ENCODE measurements around the gene CRADD.

Gene CRADD

DNA sequence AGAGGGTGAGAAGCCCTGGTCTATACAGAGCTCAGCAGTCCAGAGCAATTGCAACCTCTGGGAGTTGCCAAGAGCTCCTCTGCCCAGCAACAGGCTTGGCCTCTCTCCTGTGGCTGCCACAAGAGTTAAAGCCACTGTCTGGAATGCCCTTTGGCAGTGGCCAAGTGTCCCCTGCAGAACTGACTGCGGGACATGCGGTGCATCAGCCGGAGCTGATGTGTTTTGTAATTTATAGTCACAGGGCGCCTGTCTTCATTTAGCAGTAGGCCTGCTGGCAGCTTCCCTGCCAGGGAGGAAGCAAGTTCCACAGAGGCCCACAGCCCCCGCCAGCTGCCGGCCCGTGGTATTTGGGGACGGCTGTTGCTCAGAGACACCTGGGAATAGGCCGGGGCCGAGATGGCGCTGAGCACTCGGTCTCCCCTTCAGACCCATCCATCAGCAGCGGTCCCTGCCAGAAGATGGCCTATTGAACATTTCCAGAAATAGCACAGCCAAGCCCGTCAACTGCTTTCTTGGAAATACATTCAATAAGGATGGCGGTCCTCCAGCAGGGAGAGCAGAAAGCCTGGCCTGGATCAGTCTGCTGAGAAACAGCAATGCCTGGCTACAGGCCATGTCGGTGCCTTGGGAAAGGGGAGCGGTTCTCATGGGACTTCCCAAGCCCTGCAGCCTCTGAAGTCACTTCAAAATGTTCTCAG lies 217.4 kb downstream of the CRADD start:
- DNase-seq (ENCODE audit: low read depth in 2 of 3, low spot score in 2 of 3) = no peak

DNA sequence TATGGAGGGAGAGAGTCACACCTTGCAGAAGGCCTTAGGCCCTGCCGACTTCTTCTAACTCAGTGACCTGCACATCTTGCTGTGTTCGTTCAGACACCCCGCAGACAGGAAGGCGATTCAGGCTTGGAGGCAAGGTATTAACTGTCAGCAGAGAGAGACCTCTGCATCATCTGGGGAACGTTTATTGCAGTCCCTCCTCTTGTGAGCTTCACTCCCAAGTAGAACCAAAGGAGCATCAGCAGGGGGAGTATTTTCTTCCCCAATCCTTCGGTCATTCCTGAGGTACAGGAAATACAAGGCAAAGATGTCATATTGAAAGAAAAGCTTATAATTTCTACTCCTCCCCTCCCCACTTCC lies 217.9 kb downstream of the CRADD start:
- DNase-seq (ENCODE audit: low read depth in 2 of 3, low spot score in 2 of 3) = no peak

DNA sequence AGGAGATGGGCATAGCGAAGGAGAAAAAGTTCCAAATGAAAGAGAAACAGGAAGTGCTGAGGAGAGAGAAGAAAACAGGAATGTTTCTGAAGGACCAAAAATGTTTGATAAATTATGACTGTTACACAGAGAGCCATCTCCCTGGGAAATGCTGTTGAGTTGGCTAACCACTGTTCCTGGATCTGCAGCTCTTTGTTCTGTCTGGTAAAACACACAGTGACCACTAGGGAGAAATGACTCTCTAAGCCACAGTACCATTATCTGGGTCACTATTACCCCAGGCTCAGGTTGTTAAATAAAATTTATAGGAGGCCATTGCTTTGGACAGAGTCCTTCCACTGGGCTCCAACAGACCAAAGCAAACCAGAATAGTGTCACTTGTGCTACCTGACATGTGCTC lies 219.3 kb downstream of the CRADD start:
- DNase-seq (ENCODE audit: low read depth in 2 of 3, low spot score in 2 of 3) = no peak

DNA sequence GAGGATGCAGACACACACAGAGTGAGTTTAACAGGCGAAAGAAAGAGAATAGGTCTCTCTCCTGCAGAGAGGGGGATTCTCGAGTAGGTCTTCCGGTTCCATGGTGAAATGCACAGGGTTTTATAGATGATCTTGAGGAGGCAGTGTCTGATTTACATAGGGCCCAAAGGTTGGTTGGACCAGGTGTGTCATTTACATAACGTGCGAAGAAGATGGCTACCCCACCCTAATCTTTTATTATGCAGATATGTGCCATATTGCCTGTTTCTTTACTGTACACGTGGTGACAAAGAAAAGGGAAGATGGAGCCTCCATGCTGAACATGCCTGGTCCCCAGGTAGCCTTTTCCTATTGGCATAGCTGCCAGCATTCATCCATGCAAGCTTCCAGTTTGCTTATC lies 219.8 kb downstream of the CRADD start:
- DNase-seq (ENCODE audit: low read depth in 2 of 3, low spot score in 2 of 3) = no peak

DNA sequence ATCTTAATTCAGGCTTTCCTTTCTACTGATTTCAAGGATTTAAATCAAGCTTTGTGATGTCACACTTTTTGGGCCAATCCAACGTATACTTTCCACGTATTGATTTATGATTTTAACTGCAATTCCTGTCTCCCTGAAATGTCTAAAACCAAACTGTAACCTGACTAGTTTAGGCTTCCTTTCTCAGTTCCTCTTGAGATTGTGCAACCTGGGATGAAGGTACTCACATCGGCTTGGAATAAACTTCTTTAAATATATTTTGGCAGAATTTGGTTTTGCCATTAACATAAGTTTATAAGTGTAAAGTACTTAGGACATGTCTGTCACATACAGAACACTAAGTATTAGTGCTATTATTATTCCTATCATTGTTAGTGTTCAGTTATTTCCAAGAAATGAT lies 224.6 kb downstream of the CRADD start:
- no peak for DNase-seq (ENCODE audit: low read depth in 2 of 3, low spot score in 2 of 3)

DNA sequence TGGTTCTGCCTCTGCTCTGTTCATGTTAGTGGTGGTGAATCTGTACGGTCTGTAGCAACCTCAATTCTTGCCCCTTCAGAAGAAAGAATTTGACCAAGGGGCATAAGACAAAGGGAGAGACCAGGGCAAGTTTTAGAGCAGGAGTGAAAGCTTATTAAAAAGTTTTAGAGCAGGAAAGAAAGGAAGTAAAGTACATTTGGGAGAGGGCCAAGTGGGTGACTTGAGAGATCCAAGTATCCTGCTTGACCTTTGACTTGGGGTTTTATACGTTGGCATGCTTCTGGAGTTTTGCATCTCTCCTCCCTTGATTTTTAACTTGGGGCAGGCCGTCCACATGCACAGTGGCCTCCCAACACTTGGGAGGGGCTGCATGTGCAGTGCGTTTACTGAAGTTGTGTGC lies 225.0 kb downstream of the CRADD start:
- DNase-seq (ENCODE audit: low read depth in 2 of 3, low spot score in 2 of 3) = no peak

DNA sequence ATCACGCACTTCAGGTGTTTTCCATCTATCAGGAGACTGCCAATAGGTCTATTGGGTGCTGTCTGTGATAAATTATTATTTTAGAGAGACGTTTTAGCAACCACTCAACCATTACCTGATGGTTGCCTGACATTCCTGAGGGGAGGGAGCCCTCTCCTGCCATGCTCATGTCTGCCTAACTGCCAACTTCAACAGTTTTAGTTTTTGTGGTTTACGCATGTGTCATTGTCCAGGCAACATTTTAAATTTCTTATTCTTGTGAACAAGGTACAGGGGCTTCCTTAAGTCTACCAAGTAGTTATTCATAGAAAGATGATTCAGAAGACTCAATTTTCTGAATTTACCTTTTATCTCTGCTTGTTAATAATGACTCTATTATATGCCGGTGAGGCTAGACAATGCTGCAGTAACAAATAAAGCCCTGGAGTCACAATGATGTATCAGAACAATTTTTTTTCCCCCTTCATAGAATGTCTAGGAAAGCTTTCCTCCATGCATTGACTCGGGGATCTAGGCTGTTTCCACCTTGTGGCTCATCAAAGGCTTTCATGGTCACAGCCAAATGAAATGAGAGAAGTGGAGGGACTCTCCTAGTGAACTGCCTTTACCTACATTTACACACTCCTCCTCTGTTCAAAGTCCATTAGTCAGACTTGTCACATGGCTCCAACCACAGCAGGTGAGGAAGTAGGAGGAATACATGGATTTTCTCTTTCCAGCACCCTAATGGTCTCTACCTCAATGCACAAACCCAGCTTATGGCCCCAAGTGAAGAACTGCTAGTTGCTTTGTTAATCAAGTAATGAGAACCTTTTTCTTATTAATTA lies 225.8 kb downstream of the CRADD start:
- DNase-seq (ENCODE audit: low read depth in 2 of 3, low spot score in 2 of 3) = no peak

DNA sequence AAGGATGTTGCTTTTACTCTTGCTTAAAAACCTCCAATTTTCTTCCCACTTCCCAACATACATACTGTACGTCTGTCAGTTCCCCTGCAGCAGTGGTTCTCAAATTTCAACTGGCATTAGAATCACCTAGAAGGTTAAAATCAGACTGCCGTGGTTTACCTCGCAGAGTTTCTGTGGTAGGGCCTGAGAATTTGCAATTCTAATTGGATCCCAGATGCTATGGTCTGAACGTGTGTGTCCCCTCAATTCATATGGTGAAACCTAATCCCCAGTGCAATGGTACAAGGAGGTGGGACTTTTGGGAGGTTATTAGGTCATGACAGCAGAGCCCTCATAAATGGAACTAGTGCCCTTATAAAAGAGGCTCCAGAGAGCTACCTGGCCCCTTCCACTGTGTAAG lies 226.9 kb downstream of the CRADD start:
- no peak for DNase-seq (ENCODE audit: low read depth in 2 of 3, low spot score in 2 of 3)

DNA sequence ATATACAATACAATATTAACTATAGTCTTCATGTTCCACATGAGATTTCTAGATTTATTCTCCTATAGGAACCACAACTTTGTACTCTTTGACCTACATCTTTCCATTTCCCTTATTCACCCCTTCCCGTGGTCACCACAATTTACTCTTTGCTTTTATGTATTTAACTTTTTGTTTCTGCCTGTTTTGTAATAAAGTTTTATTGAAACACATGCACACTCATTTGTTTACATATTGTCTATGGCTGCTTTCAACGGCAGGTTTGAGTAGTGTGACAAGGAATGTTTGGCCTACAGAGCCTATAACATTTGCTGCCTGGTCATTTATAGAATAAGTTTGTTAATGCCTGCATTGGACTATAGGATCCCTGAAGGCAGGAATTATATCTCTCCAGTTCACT lies 231.1 kb downstream of the CRADD start:
- DNase-seq (ENCODE audit: low read depth in 2 of 3, low spot score in 2 of 3) = no peak

DNA sequence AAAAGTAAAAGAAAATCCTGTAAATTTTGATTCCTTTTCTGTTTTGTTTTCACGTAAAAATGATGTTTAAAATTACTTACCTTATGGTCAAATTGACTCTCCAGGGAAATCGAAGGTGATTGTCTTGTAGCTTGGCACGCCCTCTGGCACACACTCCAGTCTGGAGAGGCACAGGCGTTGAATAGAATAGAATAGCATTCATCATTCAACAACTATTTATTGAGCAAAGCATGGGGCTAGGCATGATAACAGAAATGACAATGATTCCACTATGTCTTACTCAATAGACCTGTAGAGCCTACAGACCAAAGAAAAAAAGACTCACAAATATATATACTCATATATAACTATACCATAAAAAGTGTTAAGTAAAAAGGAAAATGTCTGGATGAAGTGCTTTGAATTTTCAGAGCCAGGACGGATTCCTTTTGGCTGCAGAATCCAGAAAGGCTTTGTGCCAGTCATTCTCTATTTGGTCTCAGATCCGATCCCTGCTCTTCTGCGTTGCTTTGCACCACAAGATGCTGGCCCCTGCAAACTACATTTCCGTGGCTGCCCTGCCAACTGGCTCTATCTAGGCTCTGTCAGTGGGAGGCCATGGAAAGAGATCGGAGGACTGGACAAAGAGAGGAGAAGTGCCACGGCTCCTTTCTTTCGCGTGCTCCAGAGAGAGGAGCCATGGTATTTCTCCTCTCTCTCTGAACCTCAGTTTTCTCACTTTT lies 231.8 kb downstream of the CRADD start:
- no peak for DNase-seq (ENCODE audit: low read depth in 2 of 3, low spot score in 2 of 3)

DNA sequence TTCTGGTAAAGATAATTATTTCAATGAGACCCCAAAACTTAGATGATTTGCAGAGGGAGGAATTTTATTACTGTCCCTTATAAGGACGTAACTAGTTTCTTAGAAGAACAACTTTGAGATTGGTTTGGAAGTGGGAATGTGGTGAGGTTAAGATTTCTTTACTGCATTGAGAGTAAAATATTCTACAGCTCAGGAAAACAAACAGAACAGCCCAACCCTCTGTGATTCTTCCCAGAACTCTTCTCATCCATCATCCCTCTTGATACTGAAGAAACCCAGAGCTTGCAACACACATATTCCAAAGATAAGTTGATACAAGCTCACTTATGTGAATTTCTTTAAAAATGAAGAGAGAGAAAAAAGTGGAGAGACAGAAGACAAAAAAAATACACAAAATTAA lies 234.2 kb downstream of the CRADD start:
- DNase-seq (ENCODE audit: low read depth in 2 of 3, low spot score in 2 of 3) = no peak

DNA sequence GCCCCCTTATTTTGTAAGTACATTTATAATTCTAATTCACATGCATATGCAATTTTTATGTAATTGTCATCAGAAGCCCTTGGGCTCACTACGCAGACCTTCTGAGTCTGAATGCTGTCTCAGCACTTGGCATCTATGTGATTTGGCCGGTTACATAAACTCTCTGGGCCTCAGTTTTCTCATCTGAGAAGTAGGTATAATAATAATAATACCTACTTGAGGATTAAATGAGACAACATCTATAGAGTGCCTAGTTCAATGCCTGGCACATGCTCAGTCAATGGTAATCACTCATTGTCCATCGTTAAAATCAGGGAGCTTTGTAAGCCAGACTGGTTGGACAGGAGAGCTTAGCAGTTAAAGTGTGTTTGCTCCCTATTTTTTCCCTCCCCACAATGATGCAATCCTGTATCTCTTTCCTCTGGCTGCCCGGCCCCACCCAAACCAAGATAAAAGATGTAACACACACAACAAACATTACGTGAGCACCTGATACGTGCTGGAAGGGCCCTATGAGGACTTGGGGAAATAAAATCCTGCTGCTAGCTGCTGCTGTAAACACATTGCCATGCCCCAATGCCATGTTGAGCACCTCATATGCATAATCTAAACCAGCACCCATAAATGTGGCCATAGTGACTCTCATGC lies 235.0 kb downstream of the CRADD start:
- no peak for DNase-seq (ENCODE audit: low read depth in 2 of 3, low spot score in 2 of 3)

DNA sequence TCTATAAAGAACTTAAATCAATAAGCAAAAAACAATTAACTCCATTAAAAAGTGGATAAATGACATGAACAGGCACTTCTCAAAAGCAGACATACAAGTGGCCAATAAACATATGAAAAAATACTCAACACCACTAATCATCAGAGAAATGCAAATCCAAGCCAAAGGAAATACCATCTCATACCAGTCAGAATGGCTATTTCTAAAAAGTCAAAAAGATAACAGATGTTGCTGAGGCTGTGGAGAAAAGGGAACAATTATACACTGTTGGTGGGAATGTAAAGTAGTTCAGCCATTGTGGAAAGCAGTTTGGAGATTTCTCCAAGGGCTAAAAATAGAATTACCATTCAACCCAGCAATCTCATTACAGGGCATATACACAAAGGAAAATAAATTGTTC lies 236.7 kb downstream of the CRADD start:
- no peak for DNase-seq (ENCODE audit: low read depth in 2 of 3, low spot score in 2 of 3)

DNA sequence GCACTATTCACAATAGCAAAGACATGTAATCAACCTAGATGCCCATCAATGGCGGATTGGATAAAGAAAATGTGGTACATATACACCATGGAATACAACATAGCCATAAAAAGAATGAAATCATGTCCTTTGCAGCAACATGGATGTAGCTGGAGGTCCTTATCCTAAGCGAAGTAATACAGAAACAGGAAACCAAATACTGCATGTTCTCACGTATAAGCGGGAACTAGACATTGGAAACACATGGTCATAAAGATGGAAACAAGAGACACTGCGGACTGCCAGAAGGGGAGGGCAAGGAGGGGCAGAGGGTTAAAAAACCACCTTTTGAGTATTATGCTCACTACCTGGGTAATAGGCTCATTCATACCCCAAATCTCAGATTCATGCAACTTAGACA lies 237.1 kb downstream of the CRADD start:
- no peak for DNase-seq (ENCODE audit: low read depth in 2 of 3, low spot score in 2 of 3)

DNA sequence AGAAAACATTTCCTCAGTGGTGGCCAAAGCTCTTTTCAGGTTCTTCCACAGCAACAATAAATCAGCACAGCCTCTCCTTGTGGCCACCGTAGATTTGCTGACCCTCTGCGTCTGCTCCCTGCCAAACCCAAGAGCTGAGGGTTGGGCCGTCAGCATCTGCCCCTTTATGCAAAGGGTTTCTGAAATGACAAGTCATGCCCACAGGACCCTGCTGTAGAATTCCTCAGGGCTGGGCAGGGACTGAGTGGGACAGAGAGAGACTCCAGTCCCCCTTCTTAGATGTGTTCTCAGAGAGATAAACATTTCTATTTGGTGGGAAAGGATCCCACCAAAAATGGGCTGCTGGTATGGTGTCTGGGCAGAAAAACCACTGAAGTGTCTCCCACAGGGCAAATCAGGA lies 238.2 kb downstream of the CRADD start:
- DNase-seq (ENCODE audit: low read depth in 2 of 3, low spot score in 2 of 3) = no peak

DNA sequence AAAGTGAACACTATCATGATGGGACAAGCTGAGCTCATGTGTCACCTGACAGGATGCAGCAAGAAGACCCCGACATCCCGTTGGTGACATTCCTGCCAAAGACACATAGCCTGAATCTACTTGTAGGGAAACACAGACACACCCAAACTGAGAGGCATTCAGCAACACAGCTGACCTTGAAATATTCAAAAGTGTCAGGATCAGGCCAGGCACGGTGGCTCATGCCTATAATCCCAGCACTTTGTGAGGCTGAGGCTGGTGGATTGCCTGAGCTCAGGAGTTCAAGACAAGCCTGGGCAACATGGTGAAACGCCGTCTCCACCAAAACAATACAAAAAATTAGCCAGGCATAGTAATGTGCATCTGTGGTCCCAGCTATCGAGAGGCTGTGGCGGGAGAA lies 239.2 kb downstream of the CRADD start:
- DNase-seq (ENCODE audit: low read depth in 2 of 3, low spot score in 2 of 3) = no peak

DNA sequence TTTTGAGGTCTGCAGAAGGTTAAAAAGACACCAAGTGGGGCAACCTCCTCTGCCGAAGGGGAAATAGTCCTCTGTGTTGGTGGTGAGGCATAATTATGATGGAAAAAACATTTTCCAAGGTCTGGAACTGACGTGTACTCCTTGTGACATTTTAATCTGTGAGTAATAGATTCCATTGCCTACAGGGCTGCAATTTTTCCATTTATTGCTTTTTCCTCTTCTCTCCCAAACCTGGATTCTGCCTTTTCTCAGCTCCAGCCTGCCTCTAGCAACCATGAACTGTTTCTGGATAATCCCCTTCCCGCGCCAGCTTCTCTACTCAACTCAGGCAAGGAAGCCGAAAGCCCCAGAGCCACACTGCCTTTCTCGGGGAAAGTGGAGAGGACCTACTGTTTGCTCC lies 241.1 kb downstream of the CRADD start:
- no peak for DNase-seq (ENCODE audit: low read depth in 2 of 3, low spot score in 2 of 3)

DNA sequence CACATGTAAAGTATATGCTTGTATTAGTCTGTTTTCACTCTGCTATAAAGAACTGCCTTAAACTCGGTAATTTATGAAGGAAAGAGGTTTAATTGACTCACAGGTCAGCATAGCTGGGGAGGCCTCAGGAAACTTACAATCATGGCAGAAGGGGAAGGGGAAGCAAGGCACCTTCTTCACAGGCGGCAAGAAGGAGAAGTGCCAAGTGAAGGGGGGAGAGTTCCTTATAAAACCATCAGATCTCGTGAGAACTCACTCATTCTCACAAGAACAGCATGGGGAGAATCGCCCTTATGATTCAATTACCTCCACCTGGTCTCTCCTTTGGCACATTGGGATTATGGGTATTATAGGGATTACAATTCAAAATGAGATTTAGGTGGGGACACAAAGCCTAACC lies 241.7 kb downstream of the CRADD start:
- DNase-seq (ENCODE audit: low read depth in 2 of 3, low spot score in 2 of 3) = no peak

DNA sequence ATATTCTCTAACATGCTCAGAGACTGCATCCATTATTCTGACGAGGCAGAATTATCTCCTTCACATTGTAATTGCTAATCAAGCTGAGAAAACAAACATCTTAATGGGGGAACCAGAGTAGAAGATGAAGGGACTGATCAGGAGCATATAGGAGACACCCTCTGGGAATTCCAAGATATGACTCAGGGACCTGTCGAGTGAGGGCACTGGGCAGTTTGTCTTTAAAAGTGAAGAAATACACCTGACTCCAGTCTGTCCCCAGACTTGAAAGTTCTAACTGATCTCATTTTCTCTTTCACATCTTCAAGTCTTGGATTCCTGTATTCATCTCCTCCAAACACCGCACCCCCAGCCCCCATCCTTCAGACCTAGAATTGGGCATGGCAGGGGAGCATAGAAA lies 244.3 kb downstream of the CRADD start:
- no peak for DNase-seq (ENCODE audit: low read depth in 2 of 3, low spot score in 2 of 3)

DNA sequence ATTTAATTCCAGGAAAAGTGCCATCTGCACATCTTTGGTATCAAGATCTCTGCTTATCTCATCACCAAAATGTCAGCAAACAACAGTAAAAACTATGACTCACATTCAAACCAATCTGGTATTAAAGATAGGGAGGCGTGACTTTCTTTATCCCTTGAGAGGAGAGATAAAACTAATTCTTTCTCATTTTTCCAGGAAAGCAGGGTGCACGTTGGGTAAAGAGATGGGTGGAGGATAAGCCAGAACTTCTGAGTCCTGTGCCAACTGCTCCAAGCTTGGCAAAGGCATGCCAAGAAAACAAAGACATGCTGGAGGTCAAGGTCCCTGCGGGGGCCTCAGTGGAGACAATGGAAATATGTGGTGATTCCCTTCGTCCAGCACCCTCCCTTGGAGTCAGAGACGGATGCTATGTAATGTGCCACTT lies 245.4 kb downstream of the CRADD start:
- DNase-seq (ENCODE audit: low read depth in 2 of 3, low spot score in 2 of 3) = no peak

DNA sequence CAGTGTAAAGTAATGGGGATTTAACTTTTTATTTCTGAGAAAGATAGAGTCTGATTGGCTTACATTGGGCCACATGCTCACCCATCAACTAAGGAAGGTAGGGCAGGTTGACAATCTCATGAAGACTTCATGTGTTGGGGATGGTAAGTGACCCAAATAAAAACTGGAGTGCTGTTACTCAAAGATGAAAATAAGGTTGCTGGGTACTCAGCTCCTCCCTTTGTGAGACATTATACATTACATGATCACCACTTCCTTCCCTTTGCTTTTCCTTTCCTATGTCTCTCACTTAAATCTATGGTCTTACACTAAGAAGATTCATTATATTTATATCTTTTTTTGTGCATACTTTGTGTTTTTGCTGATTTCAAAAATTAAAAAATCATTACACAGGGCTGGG lies 247.2 kb downstream of the CRADD start:
- DNase-seq (ENCODE audit: low read depth in 2 of 3, low spot score in 2 of 3) = no peak

All from activated CD8-positive, alpha-beta memory T cell treated with anti-CD3 and anti-CD28 coated beads for 48 hours (primary cell).